ENCODE measurements around the gene TMEM52B.

Gene TMEM52B

GRCh38 chr12:10226731-10227130 is 47.9 kb downstream of the TMEM52B start:
- Histone ChIP-seq H3K36me3 (ENCODE audit: insufficient read depth, low read length) (peaks cover 19% of the 10 kb centered on the region), H3K4me1 (ENCODE audit: insufficient read depth, low read length) (no peaks in the 10 kb centered on the region), H3K9me3 (ENCODE audit: control insufficient read depth, insufficient read depth, low read length) (no peaks in the 10 kb centered on the region), H3K9ac (ENCODE audit: low read depth, low read length) (no peak overlapping the region)

GRCh38 chr12:10227648-10228047 is 48.8 kb downstream of the TMEM52B start:
- no peak overlapping the region for H3K9ac ChIP-seq (ENCODE audit: low read depth, low read length)
- no peaks in the 10 kb centered on the region for H3K4me1 ChIP-seq (ENCODE audit: insufficient read depth, low read length)
- peaks cover 13% of the 10 kb centered on the region for H3K36me3 ChIP-seq (ENCODE audit: insufficient read depth, low read length)
- H3K9me3 ChIP-seq (ENCODE audit: control insufficient read depth, insufficient read depth, low read length): no peaks in the 10 kb centered on the region; the same call in 1 of the 2 replicates

- Histone ChIP-seq H3K4me1 (ENCODE audit: insufficient read depth, low read length) (no peaks in the 10 kb centered on the region), H3K9me3 (ENCODE audit: control insufficient read depth, insufficient read depth, low read length) (peaks cover 22% of the 10 kb centered on the region), H3K36me3 (ENCODE audit: insufficient read depth, low read length) (no peaks in the 10 kb centered on the region; the same call in 1 of the 2 replicates), H3K9ac (ENCODE audit: low read depth, low read length) (no peak overlapping the region)
These were observed 55.7 kb downstream of the TMEM52B start for GRCh38 chr12:10234562-10234961.

- Histone ChIP-seq H3K4me1 (ENCODE audit: insufficient read depth, low read length) (peaks cover 4% of the 10 kb centered on the region; the same call in 1 of the 2 replicates), H3K9me3 (ENCODE audit: control insufficient read depth, insufficient read depth, low read length) (peaks cover 22% of the 10 kb centered on the region), H3K36me3 (ENCODE audit: insufficient read depth, low read length) (no peaks in the 10 kb centered on the region; the same call in 1 of the 2 replicates), H3K9ac (ENCODE audit: low read depth, low read length) (no peak overlapping the region)
These were observed 57.2 kb downstream of the TMEM52B start for GRCh38 chr12:10235761-10236631.

GRCh38 chr12:10236720-10237119 is 57.9 kb downstream of the TMEM52B start:
- no peaks in the 10 kb centered on the region; the same call in 1 of the 2 replicates for H3K36me3 ChIP-seq (ENCODE audit: insufficient read depth, low read length)
- no peak overlapping the region for H3K9ac ChIP-seq (ENCODE audit: low read depth, low read length)
- peaks cover 5% of the 10 kb centered on the region; the same call in 1 of the 2 replicates for H3K4me1 ChIP-seq (ENCODE audit: insufficient read depth, low read length)
- H3K9me3 ChIP-seq (ENCODE audit: control insufficient read depth, insufficient read depth, low read length): peaks cover 22% of the 10 kb centered on the region

- no peak overlapping the region for H3K9ac ChIP-seq (ENCODE audit: low read depth, low read length)
- no peaks in the 10 kb centered on the region; the same call in 1 of the 2 replicates for H3K36me3 ChIP-seq (ENCODE audit: insufficient read depth, low read length)
- peaks cover 22% of the 10 kb centered on the region for H3K9me3 ChIP-seq (ENCODE audit: control insufficient read depth, insufficient read depth, low read length)
- peaks cover 15% of the 10 kb centered on the region for H3K4me1 ChIP-seq (ENCODE audit: insufficient read depth, low read length)
These were observed 59.7 kb downstream of the TMEM52B start for GRCh38 chr12:10238526-10238925.

GRCh38 chr12:10241290-10241689 is 62.5 kb downstream of the TMEM52B start:
- Histone ChIP-seq H3K36me3 (ENCODE audit: insufficient read depth, low read length) (no peaks in the 10 kb centered on the region; the same call in 1 of the 2 replicates), H3K9me3 (ENCODE audit: control insufficient read depth, insufficient read depth, low read length) (peaks cover 10% of the 10 kb centered on the region; the same call in 1 of the 2 replicates), H3K4me1 (ENCODE audit: insufficient read depth, low read length) (peaks cover 15% of the 10 kb centered on the region), H3K9ac (ENCODE audit: low read depth, low read length) (no peak overlapping the region)
